ENCODE measurements around the gene CNOT3. TPM values are rescaled to one million over a fixed set of nuclear protein-coding genes. Genes with fewer than 3 reads are reported as not detected.

Gene CNOT3
- total and polyA plus RNA-seq, 9 of the 15 experiments (the other 6 are each of a cell fraction or from before 2014, with no cell fraction given) = 0.27 to 60.4 (median 9.9) TPM

GRCh38 chr19:54178581-54179261 lies 41.2 kb downstream of the CNOT3 start (continued):
- TF ChIP-seq AFF1 (IDR thresholded peaks at IDR 0.05; ENCODE audit: low read depth in 1 of 2, partially characterized antibody in 2 of 2) (peak in 1 of 2 experiments; percentile 98), NFIC (IDR thresholded peaks at IDR 0.05) (no peak), ZNF384 (IDR thresholded peaks at IDR 0.05; ENCODE audit: low read depth, low read length) (no peak), RBFOX2 (IDR thresholded peaks at IDR 0.05; ENCODE audit: low read depth, low read length) (peak; percentile 55; the same call in 1 of the 2 replicates), STAT6 (CRISPR knock-in tag; IDR thresholded peaks at IDR 0.05) (no peak), HCFC1 (IDR thresholded peaks at IDR 0.05; ENCODE audit: low read depth, low read length) (peak; percentile 96), ZNF143 (CRISPR knock-in tag; IDR thresholded peaks at IDR 0.05) (peak; percentile 95), CREB3L1 (IDR thresholded peaks at IDR 0.05; ENCODE audit: borderline replicate concordance, low read depth) (peak; percentile 59; the same call in 1 of the 2 replicates), PCBP2 (IDR thresholded peaks at IDR 0.05; ENCODE audit: low read depth, low read length, poor library complexity, severe bottlenecking) (no peak), FOXA1 (IDR thresholded peaks at IDR 0.05; ENCODE audit: borderline replicate concordance) (no peak), ATF1 (CRISPR knock-in tag; IDR thresholded peaks at IDR 0.05) (no peak), ATF1 (tag; IDR thresholded peaks at IDR 0.05) (no peak), RAD21 (CRISPR knock-in tag; conservative IDR thresholded peaks at IDR 0.05 in 1 of 2, IDR thresholded peaks at IDR 0.05 in 1 of 2) (no peak), CREB3 (tag; conservative IDR thresholded peaks at IDR 0.05; ENCODE audit: low read depth) (no peak)

All from K562 (cell line).